Stimulated activated naive B cell treated with anti-CD40 and anti-IgM and Interleukin-4, amounts not matched to agents 10 μg/mL and 1 μg/mL and 100 μg/mL, for 72 hours (primary cell): Measurements from ENCODE around the gene TBL1X.

Experiments
- ATAC-seq, 2 donors: fragments of 150-1000 bp; cut with Tn5 transposase; replicated peaks; 2 replicates each; pipeline ENCODE4 v1.10.0; 2021; ENCODE audit warnings: moderate library complexity in 1 of 2
- DNase-seq: peaks from one replicate; pipeline ENCODE4 v3.0.0; 2021
- H3K27ac Mint-ChIP-seq: one replicate; pipeline ENCODE4 v1.8.0; 2022; ENCODE audit warnings: mild to moderate bottlenecking, mixed read lengths
- H3K27me3 Mint-ChIP-seq, 2 donors: one replicate each; pipeline ENCODE4 v1.8.0; 2022; ENCODE audit warnings: mixed read lengths in 2 of 2
- H3K36me3 Mint-ChIP-seq, 2 donors: one replicate each; pipeline ENCODE4 v1.8.0; 2022; ENCODE audit warnings: mixed read lengths in 2 of 2, mild to moderate bottlenecking in 1 of 2
- H3K4me1 Mint-ChIP-seq, 2 donors: one replicate each; pipeline ENCODE4 v1.8.0; 2022; ENCODE audit warnings: mixed read lengths in 2 of 2, mild to moderate bottlenecking in 1 of 2
- H3K4me3 Mint-ChIP-seq, 2 donors: one replicate each; pipeline ENCODE4 v1.8.0; 2022; ENCODE audit warnings: mild to moderate bottlenecking in 2 of 2, mixed read lengths in 2 of 2, moderate library complexity in 1 of 2
- H3K9me3 Mint-ChIP-seq, 2 donors: one replicate each; pipeline ENCODE4 v1.8.0; 2022; ENCODE audit warnings: mixed read lengths in 2 of 2, mild to moderate bottlenecking in 1 of 2

The TBL1X gene

DNA sequence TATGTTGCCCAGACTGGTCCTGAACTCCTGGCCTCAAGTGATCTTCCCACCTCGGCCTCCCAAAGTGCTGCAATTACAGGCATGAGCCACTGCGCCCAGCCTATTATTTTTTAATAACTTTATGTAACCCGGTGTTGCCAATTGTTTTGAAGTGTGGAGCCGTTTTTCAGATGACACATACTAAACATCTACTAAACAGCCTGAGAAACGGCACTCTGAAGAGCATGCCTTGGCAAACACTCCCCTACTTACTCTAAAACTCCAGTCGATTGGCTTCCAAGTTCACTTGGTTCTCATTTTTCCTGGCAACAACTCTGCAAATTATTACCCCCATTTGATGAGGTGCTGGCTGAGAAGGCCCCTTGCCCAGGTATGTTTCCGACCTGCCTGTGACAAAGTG lies 169.7 kb downstream of the TBL1X start:
- no peak for DNase-seq
- Mint-ChIP-seq H3K9me3 (no peaks in the 10 kb centered on the region), H3K27me3 (peaks cover 0 to 3% of the 10 kb centered on the region in 2 donors), H3K4me3 (no peak overlapping the region), H3K4me1 (peaks cover 0 to 12% of the 10 kb centered on the region in 2 donors), H3K27ac (no peak overlapping the region), H3K36me3 (peaks cover 4% of the 10 kb centered on the region in 2 donors)
- ATAC-seq, result no peak

DNA sequence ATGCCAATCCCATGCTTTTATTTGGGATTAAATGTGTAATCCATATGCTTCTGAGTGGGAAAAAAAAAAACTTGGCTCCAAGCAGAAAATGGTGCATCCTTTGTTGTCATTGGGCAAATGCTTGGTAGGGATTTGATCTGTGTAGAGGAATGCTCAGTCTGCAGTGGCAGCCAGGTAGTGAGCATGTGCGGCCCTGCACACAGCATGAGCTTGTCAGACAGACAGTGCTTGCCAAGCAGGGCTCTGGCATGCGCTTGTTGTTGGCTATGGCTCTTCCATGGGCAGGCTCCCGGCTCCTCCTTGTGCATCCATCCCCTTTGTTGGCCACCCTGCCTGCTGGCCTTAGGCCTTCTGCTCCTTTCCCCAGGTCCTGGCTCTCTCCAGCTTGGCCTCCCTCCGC lies 170.5 kb downstream of the TBL1X start:
- H3K36me3 Mint-ChIP-seq, result peaks cover 4% of the 10 kb centered on the region in 2 donors
- no peak for DNase-seq
- ATAC-seq, result no peak
- peaks cover 0 to 12% of the 10 kb centered on the region in 2 donors for H3K4me1 Mint-ChIP-seq
- H3K27ac Mint-ChIP-seq, result no peak overlapping the region
- H3K9me3 Mint-ChIP-seq, result no peaks in the 10 kb centered on the region
- H3K27me3 Mint-ChIP-seq, result peaks cover 0 to 3% of the 10 kb centered on the region in 2 donors
- H3K4me3 Mint-ChIP-seq, result no peak overlapping the region

- peaks cover 0 to 3% of the 10 kb centered on the region in 2 donors for H3K27me3 Mint-ChIP-seq
- no peaks in the 10 kb centered on the region for H3K9me3 Mint-ChIP-seq
- no peak for DNase-seq
- H3K27ac Mint-ChIP-seq, result no peak overlapping the region
- peaks cover 0 to 12% of the 10 kb centered on the region in 2 donors for H3K4me1 Mint-ChIP-seq
- H3K36me3 Mint-ChIP-seq, result peaks cover 4% of the 10 kb centered on the region in 2 donors
- no peak overlapping the region for H3K4me3 Mint-ChIP-seq
- no peak for ATAC-seq
These were observed 170.9 kb downstream of the TBL1X start for GRCh38 chrX:9635803-9636202.

- H3K4me1 Mint-ChIP-seq, result peaks cover 18 to 20% of the 10 kb centered on the region in 2 donors
- no peak for ATAC-seq
These were observed 174.0 kb downstream of the TBL1X start for GRCh38 chrX:9638871-9639270.

GRCh38 chrX:9642270-9642995 lies 177.6 kb downstream of the TBL1X start:
- no peaks in the 10 kb centered on the region for H3K27me3 Mint-ChIP-seq
- ATAC-seq (peak in 1 of 2 donors; percentile 3), DNase-seq (no peak)
- H3K9me3 Mint-ChIP-seq, result peaks cover 0 to 3% of the 10 kb centered on the region in 2 donors
- H3K36me3 Mint-ChIP-seq, result peaks cover 2 to 6% of the 10 kb centered on the region in 2 donors
- H3K4me1 Mint-ChIP-seq, result peaks cover 17 to 42% of the 10 kb centered on the region in 2 donors
- no peak overlapping the region for H3K4me3 Mint-ChIP-seq
- peak overlapping the region; percentile 86 for H3K27ac Mint-ChIP-seq

More at GRCh38 chrX:9638871-9639270, 174.0 kb downstream of the TBL1X start:
- Mint-ChIP-seq H3K4me3 (no peak overlapping the region), H3K9me3 (peaks cover 0 to 3% of the 10 kb centered on the region in 2 donors), H3K27me3 (no peaks in the 10 kb centered on the region), H3K36me3 (peaks cover 2 to 6% of the 10 kb centered on the region in 2 donors), H3K27ac (no peak overlapping the region)
- DNase-seq, result no peak

GRCh38 chrX:9643807-9644206 lies 178.9 kb downstream of the TBL1X start:
- no peak for ATAC-seq
- peak overlapping the region; percentile 89 for H3K27ac Mint-ChIP-seq

GRCh38 chrX:9644335-9644734 lies 179.5 kb downstream of the TBL1X start:
- peaks cover 0 to 3% of the 10 kb centered on the region in 2 donors for H3K9me3 Mint-ChIP-seq
- H3K27ac Mint-ChIP-seq, result peak overlapping the region; percentile 89
- DNase-seq (peak; percentile 75), ATAC-seq (peak; percentile 97)
- H3K27me3 Mint-ChIP-seq, result no peaks in the 10 kb centered on the region
- peak overlapping the region; percentile 3 to 10 for H3K4me3 Mint-ChIP-seq
- H3K36me3 Mint-ChIP-seq, result peaks cover 2 to 6% of the 10 kb centered on the region in 2 donors
- peaks cover 16 to 47% of the 10 kb centered on the region in 2 donors for H3K4me1 Mint-ChIP-seq

More at GRCh38 chrX:9643807-9644206, 178.9 kb downstream of the TBL1X start:
- H3K9me3 Mint-ChIP-seq, result peaks cover 0 to 3% of the 10 kb centered on the region in 2 donors
- no peak for DNase-seq
- peaks cover 18 to 47% of the 10 kb centered on the region in 2 donors for H3K4me1 Mint-ChIP-seq
- H3K36me3 Mint-ChIP-seq, result peaks cover 2 to 6% of the 10 kb centered on the region in 2 donors
- H3K27me3 Mint-ChIP-seq, result no peaks in the 10 kb centered on the region
- H3K4me3 Mint-ChIP-seq, result no peak overlapping the region

- Mint-ChIP-seq H3K36me3 (peaks cover 4 to 6% of the 10 kb centered on the region in 2 donors), H3K9me3 (peaks cover 0 to 3% of the 10 kb centered on the region in 2 donors), H3K27me3 (no peaks in the 10 kb centered on the region), H3K27ac (peak overlapping the region; percentile 37), H3K4me3 (peak overlapping the region in 1 of 2 donors; percentile 14), H3K4me1 (peaks cover 16 to 55% of the 10 kb centered on the region in 2 donors)
- ATAC-seq, result no peak
- DNase-seq, result no peak
These were observed 181.8 kb downstream of the TBL1X start for GRCh38 chrX:9646471-9647224.

- H3K36me3 Mint-ChIP-seq, result peaks cover 4 to 5% of the 10 kb centered on the region in 2 donors
- ATAC-seq, result no peak
- peak overlapping the region; percentile 14 for H3K27ac Mint-ChIP-seq
- peaks cover 0 to under 1% of the 10 kb centered on the region in 2 donors for H3K9me3 Mint-ChIP-seq
- no peak for DNase-seq
- peaks cover 10 to 47% of the 10 kb centered on the region in 2 donors for H3K4me1 Mint-ChIP-seq
- no peaks in the 10 kb centered on the region for H3K27me3 Mint-ChIP-seq
- H3K4me3 Mint-ChIP-seq, result no peak overlapping the region
These were observed 182.6 kb downstream of the TBL1X start for GRCh38 chrX:9647431-9647830.

GRCh38 chrX:9650091-9650490 lies 185.2 kb downstream of the TBL1X start:
- no peaks in the 10 kb centered on the region for H3K9me3 Mint-ChIP-seq
- ATAC-seq (no peak), DNase-seq (no peak)
- peaks cover 2 to 25% of the 10 kb centered on the region in 2 donors for H3K4me1 Mint-ChIP-seq
- no peak overlapping the region for H3K4me3 Mint-ChIP-seq
- no peak overlapping the region for H3K27ac Mint-ChIP-seq
- H3K36me3 Mint-ChIP-seq, result peaks cover 11 to 15% of the 10 kb centered on the region in 2 donors
- H3K27me3 Mint-ChIP-seq, result no peaks in the 10 kb centered on the region

- peaks cover 0 to 2% of the 10 kb centered on the region in 2 donors for H3K9me3 Mint-ChIP-seq
- DNase-seq, result no peak
- no peak overlapping the region for H3K4me3 Mint-ChIP-seq
- H3K27ac Mint-ChIP-seq, result no peak overlapping the region
- H3K27me3 Mint-ChIP-seq, result no peaks in the 10 kb centered on the region
- peaks cover 18 to 22% of the 10 kb centered on the region in 2 donors for H3K36me3 Mint-ChIP-seq
- peaks cover 7 to 30% of the 10 kb centered on the region in 2 donors for H3K4me1 Mint-ChIP-seq
- ATAC-seq, result no peak
These were observed 186.9 kb downstream of the TBL1X start for GRCh38 chrX:9651737-9652136.

DNA sequence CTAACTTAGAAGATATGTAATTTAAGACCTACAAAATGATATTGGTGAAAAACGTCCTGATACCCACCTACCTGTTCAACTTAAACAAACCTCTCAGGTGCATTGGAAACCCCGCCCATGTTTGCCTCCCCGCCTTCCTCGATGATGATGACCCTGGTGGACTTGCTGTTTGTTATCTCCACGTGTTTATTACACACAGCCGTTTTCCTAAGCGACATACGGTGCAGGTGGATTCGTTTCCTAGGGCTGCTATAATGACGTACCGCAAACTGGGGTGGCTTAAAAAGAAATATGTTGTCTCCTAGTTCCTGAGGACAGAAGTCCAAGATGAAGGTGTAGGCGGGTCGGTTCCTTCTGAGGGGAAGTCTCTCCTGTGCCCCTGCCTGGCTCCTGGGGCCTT lies 190.1 kb downstream of the TBL1X start:
- Mint-ChIP-seq H3K27me3 (no peaks in the 10 kb centered on the region), H3K9me3 (peaks cover 5 to 6% of the 10 kb centered on the region in 2 donors), H3K4me3 (no peak overlapping the region), H3K36me3 (peaks cover 35 to 38% of the 10 kb centered on the region in 2 donors), H3K4me1 (peaks cover 16 to 30% of the 10 kb centered on the region in 2 donors), H3K27ac (no peak overlapping the region)
- ATAC-seq, result no peak
- no peak for DNase-seq

- Mint-ChIP-seq H3K4me1 (peaks cover 16 to 25% of the 10 kb centered on the region in 2 donors), H3K27ac (peak overlapping the region; percentile 83), H3K27me3 (no peaks in the 10 kb centered on the region), H3K36me3 (peaks cover 32 to 38% of the 10 kb centered on the region in 2 donors), H3K9me3 (peaks cover 5 to 6% of the 10 kb centered on the region in 2 donors), H3K4me3 (peak overlapping the region; percentile 5 to 54)
- peak; percentile 84 to 91 for ATAC-seq
- DNase-seq, result peak; percentile 56
These were observed 191.4 kb downstream of the TBL1X start for GRCh38 chrX:9656277-9656676.

DNA sequence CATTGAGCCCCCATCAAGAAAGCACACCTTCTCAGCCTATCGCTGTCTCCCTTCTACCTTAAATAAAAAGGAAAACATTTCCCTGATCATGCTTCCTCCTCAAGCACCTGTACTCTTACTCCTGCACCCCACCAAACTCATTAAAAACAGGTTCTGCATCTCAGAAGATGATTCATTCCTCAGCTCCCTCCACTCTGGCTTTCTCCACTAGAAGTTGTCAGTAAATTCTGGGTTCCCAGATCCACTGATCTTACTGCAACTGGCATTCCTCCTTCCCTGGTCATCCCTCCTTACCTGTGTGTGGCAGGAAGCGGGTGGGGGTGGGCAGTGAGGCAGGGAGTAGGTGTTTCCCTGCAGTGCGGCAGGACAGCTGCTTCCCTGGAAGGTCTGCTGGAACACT lies 192.0 kb downstream of the TBL1X start:
- Mint-ChIP-seq H3K4me3 (peak overlapping the region in 1 of 2 donors; percentile 54), H3K9me3 (peaks cover 5 to 6% of the 10 kb centered on the region in 2 donors), H3K4me1 (peaks cover 16 to 25% of the 10 kb centered on the region in 2 donors), H3K36me3 (peaks cover 32 to 38% of the 10 kb centered on the region in 2 donors), H3K27ac (peak overlapping the region; percentile 83), H3K27me3 (no peaks in the 10 kb centered on the region)
- ATAC-seq (no peak), DNase-seq (no peak)
